C4-2B (cell line): ENCODE measurements around the gene PIGW.

Experiments
- H3K27ac ChIP-seq: fragments of 450-650 bp; 2 replicates; pipeline ENCODE4 v1.5.1; 2017
- ZFX ChIP-seq: fragments of 450-650 bp; IDR thresholded peaks from 2 replicates; pipeline ENCODE4 v1.6.1; 2017
- TF ChIP-seq, protein P1 (sequence below): fragments of 450-650 bp; conservative IDR thresholded peaks from 2 replicates; pipeline ENCODE4 v1.5.1; 2017; ENCODE audit warnings: mild to moderate bottlenecking

PIGW gene

DNA sequence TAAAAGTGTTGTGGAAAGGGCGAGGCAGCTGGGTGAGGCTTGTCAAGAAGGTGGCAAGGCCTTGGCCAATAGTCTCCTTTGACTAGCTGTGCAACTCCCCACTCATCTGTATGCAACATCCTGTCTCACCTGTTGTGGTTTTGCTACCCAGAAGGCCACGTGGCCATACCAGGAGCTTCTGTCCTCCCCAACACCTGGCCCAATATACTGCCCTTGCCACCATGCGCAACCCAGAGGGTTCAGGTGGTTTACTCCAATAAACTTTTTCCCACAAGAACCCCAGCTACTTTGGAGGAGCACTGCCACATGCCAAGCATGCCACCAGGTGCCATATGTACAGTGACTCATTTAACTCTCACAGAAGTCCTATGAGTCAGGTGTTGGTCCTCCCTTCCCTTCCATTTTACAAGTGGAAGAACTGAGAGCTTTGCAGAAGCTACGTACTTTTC, 10.3 kb upstream of the PIGW start:
- no peak for TF ChIP-seq ZFX
- H3K27ac ChIP-seq = no peak overlapping the region

DNA sequence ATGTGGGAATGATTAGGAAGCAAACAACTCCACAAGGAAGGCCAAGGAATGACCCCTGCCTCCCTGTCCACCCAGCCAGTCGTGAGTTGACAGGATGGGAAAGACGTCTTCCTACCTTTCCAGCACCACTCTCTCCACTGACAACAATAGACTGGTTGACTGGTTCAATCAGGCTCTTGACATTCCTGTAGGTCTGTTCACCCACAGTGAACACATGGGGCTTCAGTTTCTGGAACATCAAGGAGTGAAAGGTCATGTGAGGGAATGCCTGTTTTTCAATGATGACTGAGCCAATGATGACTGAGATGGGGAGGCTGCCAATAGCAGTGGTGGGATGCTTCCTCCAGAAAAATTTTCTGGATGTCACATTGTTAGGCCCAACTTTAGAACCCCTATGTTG, 9.7 kb upstream of the PIGW start:
- no peak overlapping the region for H3K27ac ChIP-seq
- no peak for TF ChIP-seq ZFX

DNA sequence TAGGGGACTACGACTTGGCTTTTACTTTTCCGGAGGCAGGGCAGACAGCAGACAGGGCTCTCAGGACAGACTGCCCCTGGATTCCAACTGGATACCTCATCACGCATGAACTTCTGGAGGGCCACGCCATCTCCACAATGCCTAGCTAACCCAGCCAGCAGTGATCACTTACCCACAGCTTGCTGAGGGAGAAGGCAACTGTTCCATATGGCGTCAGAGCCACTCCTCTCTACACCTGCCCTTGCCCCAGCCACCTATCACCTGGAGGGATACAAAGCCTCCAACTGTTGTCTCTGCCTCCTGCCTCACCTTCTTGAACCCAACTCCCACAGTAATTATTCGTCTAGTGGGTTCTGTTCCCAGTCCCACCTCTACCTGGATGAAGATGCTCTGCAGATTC, 8.9 kb upstream of the PIGW start:
- no peak overlapping the region for H3K27ac ChIP-seq
- no peak for TF ChIP-seq ZFX
- TF ChIP-seq, protein P1, sequence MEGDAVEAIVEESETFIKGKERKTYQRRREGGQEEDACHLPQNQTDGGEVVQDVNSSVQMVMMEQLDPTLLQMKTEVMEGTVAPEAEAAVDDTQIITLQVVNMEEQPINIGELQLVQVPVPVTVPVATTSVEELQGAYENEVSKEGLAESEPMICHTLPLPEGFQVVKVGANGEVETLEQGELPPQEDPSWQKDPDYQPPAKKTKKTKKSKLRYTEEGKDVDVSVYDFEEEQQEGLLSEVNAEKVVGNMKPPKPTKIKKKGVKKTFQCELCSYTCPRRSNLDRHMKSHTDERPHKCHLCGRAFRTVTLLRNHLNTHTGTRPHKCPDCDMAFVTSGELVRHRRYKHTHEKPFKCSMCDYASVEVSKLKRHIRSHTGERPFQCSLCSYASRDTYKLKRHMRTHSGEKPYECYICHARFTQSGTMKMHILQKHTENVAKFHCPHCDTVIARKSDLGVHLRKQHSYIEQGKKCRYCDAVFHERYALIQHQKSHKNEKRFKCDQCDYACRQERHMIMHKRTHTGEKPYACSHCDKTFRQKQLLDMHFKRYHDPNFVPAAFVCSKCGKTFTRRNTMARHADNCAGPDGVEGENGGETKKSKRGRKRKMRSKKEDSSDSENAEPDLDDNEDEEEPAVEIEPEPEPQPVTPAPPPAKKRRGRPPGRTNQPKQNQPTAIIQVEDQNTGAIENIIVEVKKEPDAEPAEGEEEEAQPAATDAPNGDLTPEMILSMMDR = no peak

DNA sequence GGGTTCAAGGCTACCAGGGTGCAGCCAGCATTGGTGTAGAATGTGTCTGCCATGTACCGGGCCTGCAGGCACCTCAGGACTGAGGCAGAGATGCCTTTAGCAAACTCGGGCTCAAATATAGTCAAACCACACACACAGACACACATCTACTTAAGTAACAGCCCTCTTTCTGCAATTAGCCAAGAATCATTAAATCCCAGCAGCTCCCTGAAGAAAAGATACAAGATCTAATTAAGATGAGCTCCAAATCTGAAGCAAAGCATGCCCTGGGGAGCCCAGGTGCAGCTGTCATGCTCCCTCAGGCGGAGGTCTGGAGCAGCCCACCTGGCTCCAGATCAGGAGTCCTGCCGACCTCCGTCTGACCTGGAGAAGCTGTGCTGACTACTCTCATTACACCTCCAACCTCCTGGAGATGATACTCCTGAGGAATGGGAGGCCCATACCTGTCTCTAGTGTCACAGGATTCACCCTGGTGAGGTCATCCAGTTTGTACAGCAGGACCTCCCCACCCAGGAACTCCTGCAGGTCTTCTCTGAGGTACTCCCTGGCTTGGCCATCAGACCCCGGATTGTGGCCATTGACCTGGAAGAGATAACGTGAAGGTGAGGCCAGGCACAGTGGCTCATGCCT, 7.1 kb upstream of the PIGW start:
- TF ChIP-seq ZFX = no peak
- TF ChIP-seq, protein P1 = no peak
- no peak overlapping the region for H3K27ac ChIP-seq

DNA sequence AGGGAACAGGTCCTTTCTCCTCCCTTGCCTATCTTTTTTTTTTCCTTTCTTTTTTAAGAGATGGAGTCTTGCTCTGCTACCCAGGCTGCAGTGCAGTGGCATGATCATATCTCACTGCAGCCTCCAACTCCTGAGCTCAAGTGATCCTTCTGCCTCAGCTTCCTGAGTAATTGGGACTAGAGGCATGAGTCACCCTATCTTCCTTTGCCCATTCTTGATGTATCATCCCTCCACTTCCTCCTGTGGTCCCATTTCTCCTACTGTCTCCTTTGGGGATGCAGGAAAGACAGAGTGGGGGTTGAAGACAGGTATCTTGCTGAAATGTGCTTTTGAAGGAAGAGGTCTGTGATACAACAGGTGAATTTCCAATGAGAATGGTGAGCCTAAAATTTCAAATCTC, 5.7 kb upstream of the PIGW start:
- no peak overlapping the region for H3K27ac ChIP-seq
- TF ChIP-seq, protein P1 = no peak
- TF ChIP-seq ZFX = no peak

DNA sequence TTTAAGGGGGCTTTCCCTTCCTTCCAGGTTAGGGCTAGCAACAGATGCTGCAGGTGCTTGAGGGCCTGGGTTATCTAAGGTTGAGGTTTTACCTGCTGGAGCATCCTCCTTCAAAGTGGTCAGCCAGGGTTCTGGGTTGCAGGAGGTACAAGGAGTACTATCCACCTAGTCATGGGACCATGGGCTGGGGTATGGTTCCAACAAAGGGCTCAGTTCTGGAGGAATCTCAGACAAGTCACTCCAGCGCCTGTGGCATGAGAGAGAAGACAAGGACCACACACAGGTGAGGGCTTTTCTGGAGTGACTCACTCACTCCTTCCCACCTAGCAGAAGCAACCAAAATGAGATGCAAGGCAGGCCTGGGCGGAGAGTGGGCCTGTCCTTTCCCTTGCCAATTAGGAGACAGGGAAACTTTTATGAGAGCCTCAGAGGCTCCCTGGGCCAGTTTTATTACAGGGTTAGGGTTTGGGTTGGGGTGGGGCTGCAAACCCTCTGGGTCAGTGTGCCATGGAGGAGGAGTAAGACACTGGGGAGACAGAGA, 2.3 kb upstream of the PIGW start:
- TF ChIP-seq, protein P1 = no peak
- TF ChIP-seq ZFX = no peak
- H3K27ac ChIP-seq = peak overlapping the region; percentile 95; the same call in 1 of the 2 replicates

DNA sequence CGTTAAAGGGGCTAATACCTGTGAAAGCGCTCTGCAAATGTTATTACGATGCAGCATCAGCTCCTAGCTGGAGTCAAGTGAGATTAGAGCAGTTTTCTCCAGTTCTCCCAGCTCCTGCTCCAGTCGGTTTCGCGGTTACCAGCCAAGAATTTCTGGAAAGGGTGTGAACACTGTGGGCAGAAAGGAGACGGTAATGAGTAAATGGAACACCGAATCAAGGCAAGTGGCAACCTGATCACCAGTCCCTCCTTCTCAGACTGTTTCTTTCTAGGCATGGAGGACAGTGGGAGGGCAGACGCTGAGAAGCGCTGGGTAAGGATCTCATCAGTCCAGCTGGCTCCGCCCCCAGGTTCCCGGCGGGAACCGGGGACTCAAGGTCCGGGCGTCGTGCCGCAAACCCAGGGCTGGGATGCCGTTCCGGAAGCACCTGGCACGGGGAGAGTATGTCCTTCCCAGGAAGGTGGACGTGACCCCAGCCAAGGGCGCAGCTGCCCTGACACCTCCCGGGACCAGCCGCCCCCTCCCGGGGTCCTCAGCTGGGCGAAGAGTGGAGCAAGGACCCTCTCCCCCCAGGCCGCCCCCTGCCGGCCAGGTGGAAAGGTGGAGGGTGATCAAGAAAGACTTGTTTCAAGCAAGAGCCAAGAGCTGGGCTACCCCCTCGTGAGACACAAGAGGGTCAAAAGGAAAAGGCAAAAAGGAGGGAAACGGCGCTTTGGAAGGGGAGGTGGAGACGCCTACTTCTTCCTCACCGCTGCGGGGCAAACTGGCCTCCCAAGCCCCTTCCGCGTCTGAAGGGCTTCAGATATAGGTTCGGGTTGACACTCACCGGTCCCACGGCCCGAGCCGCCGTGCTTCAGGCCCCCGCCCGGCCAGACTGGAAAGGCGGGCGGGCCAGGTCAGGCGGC, 600 bp upstream of the PIGW start:
- H3K27ac ChIP-seq = peak overlapping the region; percentile 95
- no peak for TF ChIP-seq ZFX
- TF ChIP-seq, protein P1 = peak; percentile 84

DNA sequence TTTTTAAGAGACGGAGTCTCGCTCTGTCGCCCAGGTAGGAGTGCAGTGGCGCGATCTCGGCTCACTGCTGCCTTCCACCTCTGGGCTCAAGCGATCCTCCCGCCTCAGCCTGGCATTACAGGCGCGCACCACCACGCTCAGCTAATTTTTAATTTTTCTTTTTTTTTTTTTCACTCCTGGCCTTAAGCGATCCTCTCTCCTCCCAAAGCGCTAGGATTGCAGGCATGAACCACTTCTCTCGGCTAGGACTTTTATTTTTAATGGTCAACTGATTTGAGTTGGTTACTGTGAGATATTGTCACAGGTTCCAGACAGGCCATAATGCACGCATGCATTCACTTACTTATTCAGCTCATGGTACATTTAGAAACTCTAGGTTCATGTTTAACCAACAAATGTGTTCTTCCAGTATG, 888 bp downstream of the PIGW start:
- H3K27ac ChIP-seq = peak overlapping the region; percentile 95
- TF ChIP-seq, protein P1 = no peak
- TF ChIP-seq ZFX = no peak
